NCI-H69 (cell line): Measurements from ENCODE around the gene C4orf17.

Source experiments
- DNase-seq: peaks from one replicate; lab custom pipeline; 2025; lab: John Stamatoyannopoulos, UW

C4orf17 gene

GRCh38 chr4:99537674-99538073 is 26.9 kb downstream of the C4orf17 start:
- peak; percentile 1 for DNase-seq

GRCh38 chr4:99540277-99540939 is 29.6 kb downstream of the C4orf17 start:
- DNase-seq = peak; percentile 30

- no peak for DNase-seq
Observed at GRCh38 chr4:99552872-99553271, 42.1 kb downstream of the C4orf17 start.

- peak; percentile 96 for DNase-seq
Observed at GRCh38 chr4:99563310-99564186, 52.7 kb downstream of the C4orf17 start, which contains the start of gene TRMT10A. TSS of gene TRMT10A (minus strand) at chr4:99564039. CDS start at chr4:99559338, 4,701 bp downstream.

DNA sequence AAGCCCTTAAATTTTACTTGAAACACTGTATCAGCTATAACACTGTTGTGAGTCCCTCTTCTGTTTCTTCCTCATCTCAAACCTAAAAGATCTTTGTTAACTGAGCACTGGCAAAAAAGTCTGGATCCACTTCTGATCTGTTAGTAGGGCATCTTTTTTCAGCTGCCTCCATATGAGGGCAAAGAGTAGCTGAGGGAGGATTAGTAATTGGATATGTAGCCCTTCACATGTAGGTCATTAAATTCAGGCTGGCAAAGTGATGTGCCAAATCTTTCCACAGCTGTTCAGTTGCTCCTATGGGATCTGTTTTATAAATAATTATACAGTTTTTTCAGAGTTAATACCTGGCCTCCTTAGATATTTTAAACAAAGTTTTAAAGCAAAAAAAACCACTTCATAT is 54.1 kb downstream of the C4orf17 start:
- DNase-seq = peak; percentile 26

GRCh38 chr4:99571883-99572282 is 61.1 kb downstream of the C4orf17 start:
- no peak for DNase-seq

- no peak for DNase-seq
Observed at GRCh38 chr4:99572527-99573240, 61.9 kb downstream of the C4orf17 start.

DNA sequence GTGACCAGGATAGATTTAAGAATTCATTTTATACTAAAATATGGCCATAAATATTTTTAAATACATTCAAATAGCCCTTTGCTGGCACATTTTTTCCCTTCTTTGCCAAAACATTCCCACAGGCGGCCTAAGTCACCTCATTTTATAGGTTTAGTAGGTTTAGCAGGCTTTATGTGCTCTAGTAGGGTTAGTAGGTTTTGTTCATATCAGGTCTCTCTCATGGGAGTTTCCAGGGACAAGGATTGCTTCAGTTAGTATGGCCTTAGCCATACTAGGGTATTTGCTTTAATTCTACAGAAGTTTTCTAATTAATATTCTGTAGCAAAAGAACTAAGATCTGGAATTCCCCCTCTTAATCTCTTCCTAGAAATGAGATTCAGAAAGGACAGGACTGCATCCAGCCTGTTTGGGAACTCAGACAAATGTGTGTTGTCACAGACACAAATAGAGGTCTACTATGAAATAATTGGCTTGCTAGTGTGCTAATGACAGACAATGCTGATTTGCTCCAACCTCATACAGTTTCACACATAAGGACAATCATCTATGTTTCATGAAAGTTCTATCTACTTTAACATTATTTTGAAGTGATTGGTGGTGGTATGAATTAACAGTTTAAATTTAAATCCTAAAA is 63.0 kb downstream of the C4orf17 start:
- DNase-seq = no peak

DNA sequence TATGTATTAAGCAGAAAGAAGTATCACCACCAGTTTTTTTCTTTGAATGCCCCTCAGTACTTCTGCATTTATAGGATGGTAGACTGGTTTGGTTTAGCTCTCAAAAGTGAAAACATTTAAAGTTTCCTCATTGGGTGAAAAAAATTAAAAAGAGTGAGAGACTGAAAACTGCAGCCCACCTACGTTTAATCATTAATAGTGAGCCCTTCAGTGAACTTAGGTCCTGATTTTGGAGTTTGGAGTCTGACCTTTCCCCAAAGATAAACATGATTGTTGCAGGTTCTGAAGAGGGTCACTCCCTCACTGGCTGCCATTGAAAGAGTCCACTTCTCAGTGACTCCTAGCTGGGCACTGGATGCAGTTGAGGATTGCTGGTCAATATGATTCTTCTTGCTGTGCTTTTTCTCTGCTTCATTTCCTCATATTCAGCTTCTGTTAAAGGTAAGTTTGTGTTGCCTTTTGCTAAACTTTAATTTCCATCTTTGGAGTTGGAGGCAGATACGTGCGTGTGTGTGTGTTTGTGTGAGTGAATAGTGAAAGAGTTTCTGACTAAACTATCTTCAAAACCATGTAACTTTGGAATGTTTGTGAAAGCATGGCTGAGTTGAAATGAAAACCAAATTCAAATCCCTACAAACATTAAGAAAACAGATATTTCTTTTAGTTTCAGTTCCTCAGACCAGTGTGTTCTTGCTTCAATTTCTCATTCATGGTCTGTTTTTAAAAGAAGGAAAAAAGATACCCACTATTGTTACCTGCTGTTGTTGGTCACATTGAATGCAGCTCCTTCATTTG is 63.9 kb downstream of the C4orf17 start, which contains the start of gene MTTP:
MTTP (plus strand) TSS at position 295 of the 795 bp plus-strand sequence; CDS start at position 381, 86 bp downstream.
- DNase-seq = no peak

DNA sequence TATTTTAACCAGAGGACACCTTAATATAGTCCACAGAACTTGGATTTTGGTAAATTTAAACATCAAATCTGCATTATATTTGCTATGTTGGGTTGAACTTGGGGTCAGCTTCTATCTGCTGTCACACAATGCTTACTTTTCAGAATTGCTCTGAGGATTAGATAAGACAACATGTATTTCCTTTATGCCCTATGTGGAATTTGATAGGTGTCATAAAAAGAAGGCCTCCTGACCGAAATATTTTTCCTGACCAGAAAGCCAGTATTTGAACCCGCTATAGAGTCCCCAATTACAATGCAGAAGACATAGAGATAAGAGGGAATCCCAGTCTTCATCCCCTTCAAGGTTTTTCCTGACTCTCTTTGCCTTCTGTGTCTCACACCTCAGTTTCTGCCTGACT is 67.9 kb downstream of the C4orf17 start:
- no peak for DNase-seq

DNA sequence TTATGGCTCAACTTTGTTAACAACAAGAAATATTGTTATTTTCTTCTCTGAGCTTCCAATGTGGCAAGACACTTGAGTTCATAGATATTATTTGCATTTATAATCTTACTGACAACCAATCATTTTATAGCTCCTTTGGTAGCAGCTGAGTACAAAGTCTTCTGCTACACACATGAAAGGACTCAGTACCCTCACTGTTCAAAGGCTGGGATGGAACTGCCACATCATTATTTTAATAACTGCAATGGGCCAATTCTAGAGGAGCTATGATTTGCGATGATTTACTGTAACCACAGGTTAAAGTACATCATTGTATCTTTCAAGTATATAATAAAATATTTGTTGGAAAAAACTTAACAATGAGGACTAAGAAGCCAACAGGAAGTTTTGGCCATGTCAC is 74.7 kb downstream of the C4orf17 start:
- no peak for DNase-seq

- peak; percentile 66 for DNase-seq
Observed at GRCh38 chr4:99586322-99586721, 75.5 kb downstream of the C4orf17 start.

- peak; percentile 18 for DNase-seq
Observed at GRCh38 chr4:99586797-99587196, 76.0 kb downstream of the C4orf17 start.

- no peak for DNase-seq
Observed at GRCh38 chr4:99587309-99587708, 76.5 kb downstream of the C4orf17 start.

GRCh38 chr4:99587803-99588202 is 77.0 kb downstream of the C4orf17 start:
- DNase-seq = no peak

DNA sequence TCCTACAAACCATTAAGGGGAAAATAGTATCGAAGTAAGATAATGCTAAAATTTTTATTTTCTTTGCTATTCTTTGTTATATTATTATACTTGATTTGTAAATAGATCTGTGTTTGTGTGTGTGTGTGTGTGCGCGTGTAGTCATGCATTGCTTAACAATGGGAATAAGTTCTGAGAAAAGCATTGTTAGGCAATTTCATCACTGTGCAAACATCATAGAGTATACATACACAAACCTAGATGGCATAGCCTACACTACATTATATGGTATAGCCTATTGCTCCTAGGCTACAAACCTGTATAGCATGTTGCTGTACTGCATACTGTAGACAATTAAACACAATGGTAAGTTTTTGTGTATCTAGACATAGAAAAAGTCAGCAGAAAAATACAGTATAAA is 80.9 kb downstream of the C4orf17 start:
- DNase-seq = peak; percentile 3
